HG03442 (cell line): ENCODE data around the gene CAVIN3.
"Not testable (repeated sequence)": the region's sequence is repeated elsewhere in the genome, so short reads cannot be mapped to it uniquely, and the experiment has no call there.

Experiments
- ATAC-seq: cut with Tn5 transposase; IDR thresholded peaks from one replicate; pipeline ENCODE4 v1.9.1; 2021; ENCODE audit warnings: mild to moderate bottlenecking, moderate library complexity; ENCODE audit not compliant: unreplicated experiment

CAVIN3 gene

DNA sequence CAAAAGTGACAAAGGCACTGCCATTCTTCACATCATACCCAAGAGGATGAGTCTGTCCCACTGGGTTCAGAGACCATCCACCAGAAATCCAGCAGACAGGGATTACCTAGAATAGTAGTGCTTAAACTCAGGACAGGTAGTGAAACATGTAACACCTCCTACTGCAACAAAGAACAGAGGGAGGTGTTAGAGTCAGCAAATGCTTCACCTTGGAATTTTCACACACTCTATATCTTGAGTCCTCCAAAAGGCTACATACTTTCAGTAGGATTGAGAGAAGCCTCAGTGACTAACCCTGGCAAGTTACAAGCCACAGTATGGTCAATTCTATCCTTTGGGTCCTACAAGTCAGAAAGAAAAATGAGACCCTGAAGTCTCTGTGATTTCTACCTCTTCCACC, 6.0 kb upstream of the CAVIN3 start:
- ATAC-seq, result no peak

GRCh38 chr11:6323291-6323905, 3.1 kb upstream of the CAVIN3 start:
- no peak for ATAC-seq

DNA sequence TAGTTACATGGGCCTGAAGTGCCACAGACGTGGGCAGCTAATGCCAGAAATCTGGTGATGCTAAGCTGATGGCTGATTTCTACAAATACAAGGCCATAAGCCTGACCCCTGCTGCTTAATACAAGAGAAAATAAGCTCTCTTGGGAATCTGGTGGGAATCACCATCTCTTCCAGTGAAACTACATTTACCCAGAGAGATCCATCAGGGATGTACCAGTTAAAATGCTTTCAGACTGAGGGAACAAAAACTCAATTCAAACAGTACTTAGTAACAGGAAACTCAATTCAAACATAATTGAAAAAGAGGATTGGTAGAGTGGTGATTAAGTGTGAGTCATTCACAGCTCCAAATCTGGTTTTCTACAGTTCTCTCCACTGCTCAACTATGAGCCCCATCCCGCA, 1.7 kb upstream of the CAVIN3 start:
- no peak for ATAC-seq

- ATAC-seq, result no peak
Measured at GRCh38 chr11:6321356-6321755, 1.1 kb upstream of the CAVIN3 start.

DNA sequence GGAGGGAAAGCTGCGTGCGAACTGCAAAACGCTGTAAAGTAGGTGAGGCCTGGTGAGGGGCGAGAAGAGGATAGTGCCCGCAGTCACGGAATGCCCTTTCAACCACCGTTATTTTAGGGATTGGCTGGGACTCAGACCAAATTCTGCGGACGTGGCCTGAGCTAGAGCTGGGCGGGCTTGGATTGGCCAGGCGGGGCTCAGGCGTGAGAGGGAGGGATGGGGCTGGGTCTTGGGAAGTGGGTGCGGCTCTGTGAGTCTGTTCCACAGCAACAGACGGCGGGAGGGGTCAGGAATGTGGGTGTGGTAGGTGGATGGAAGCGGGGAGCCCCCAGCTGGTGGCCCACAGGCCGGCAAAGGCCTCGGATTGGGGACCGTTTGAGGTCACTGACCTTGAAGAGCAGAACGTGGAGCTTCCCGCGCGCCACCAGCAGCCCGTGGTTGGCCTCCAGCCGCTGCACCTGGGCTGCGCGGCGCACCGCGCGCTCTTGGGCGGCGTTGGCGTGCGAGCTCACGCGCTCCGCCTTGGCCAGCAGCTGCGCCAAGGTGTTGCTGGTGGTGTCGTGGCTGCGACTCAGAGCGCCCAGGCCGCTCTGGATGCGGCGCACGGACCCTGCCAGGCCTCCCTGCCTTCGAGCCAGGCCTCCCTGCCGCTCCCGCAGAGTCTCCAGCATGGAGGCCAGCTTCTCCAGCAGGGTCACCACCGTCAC, 444 bp downstream of the CAVIN3 start:
- peak; percentile 37 for ATAC-seq

DNA sequence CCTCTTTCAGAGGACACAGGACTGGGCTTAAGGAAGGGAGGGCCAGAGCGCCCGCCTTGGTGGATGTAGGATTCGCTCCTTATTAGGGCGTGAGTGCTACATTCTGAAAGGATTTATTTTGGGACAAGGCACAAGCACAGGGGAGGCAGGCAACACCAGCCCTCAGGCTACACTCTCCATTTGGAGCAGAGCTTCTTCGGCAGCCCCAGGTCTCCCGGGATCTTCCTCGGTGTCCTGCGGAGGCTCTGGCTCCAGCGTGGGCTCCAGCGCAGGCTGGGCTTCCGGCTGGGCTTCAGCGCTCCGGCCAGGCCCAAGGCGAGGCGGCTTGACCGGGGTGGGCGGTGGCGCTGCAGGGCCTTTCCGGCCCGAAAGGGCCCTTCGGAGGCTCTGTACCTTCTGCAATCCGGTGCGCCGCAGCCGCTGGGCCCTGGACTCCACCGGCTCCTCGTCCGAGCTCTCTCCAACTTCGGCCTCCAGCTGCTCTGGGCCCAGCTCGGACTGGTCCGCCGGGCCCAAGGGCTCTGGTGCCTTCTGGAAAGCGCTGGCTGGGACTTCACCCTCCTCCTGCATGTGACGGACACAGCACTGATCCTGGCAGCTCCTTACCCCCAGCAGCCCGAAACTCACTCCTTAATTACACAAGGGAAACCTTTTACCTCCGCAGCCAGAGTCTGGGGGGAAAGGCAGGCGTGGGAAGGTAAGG, 1.1 kb downstream of the CAVIN3 start:
- ATAC-seq, result no peak

- no peak for ATAC-seq
Measured at GRCh38 chr11:6318204-6318603, 2.1 kb downstream of the CAVIN3 start.

DNA sequence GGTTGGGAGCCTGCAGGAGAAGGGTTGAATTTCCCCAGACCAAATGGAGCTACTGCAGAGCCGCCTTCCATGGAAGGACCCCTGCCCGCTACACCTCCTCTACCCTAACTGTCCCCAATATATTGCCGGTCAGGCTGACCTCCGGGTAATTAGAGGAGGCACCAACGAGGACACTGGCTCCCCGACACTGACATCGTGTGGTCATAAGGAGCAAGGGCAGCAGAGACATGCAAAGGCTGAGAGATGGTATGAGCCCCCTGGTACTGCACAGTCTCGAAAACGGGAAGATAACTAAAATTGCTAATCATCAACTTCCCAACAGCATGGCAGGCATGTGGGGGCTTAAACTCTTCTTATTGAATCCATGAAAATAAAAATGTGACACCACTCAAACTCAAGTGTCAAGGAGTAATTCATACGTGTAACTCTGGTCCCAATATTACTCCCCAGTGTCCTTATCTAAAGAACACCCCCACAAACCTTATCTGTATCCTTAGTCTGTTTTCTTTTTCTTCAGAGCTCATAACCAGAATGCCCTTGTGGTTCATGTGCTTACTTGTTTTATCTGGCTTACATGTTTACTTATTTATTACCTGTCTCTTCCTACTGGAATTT, 4.4 kb downstream of the CAVIN3 start:
- ATAC-seq, result peak; percentile 63

- no peak for ATAC-seq
Measured at GRCh38 chr11:6312106-6312505, 8.2 kb downstream of the CAVIN3 start.

GRCh38 chr11:6307876-6308275, 12.4 kb downstream of the CAVIN3 start:
- no peak for ATAC-seq

DNA sequence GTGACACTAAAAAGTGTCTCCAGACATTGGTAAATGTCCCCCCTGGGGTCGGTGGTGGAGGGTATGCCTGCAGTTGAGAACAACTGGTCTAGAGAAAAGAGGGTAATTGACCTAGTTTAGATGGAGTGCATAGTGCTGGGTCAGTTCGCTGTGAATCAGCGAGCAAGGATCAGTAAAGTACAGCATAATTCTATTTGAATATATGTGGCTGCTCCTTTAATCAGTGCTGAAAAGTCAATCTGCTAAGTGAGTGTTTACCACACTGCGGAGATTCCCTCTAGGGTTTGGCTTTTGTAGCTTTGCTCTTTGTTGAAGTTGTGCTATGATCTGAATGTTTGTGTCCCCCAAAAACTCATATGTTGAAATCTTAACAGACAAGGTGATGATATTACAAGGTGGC, 15.0 kb downstream of the CAVIN3 start:
- ATAC-seq, result no peak

DNA sequence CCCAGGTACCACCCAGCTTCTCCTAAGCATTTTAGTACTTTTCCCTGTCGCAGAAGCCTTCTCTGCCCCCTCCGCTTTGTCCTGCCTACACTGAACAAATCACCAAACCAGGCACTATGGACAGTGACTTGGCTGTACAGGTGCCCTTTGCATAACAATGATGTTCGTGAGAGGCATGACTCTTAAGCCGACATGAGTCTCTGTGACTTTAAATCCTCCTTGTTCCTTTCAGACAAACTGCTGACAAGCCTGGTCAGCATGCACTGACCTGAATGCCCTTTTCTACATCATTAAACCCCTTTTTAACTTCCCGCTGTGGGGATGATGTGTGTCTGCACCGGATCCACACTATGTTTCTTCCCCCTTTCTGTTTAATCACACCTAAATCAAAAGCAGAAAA, 16.6 kb downstream of the CAVIN3 start:
- no peak for ATAC-seq

DNA sequence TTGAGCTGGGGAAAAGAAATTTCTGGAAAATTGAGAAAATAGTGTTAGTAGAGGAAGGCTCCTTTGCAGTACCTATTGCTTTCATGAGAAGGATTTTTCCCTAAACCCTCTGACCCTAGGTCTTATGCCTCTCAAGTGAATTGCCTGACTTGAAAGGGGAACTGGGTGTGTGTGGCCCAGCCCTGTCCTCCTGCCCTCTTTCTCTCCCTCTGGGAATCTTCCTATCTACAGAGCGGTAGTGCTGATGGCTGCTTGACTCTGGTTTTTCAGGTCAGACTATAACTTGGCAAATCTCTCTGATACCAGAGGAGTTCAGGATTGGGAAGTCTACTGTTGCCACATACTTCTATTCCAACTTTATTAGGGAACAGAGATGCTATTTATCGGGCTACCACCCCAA, 19.2 kb downstream of the CAVIN3 start:
- no peak for ATAC-seq

GRCh38 chr11:6300325-6300724, 20.0 kb downstream of the CAVIN3 start:
- ATAC-seq, result no peak

DNA sequence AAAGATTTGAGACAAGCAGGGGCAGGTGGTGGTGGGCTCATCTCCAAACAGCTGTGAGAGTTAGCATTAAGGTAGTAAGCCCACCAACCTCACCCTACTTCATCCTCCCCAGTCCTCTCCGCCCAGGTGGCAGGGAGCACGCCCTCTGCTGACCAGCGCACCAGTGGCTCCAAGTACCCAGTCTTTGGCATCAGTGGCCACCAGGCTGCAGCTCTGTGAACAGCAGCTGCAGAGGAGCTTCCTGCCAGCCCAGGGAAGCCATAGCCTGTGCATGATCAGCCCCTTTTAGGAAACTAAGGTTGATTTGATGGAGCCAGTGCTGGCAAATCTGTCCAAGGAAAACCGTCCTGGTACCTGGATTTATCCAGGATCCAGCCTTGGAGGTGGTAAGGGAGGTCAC, 21.7 kb downstream of the CAVIN3 start:
- ATAC-seq, result no peak

- no peak for ATAC-seq
Measured at GRCh38 chr11:6297831-6298230, 22.5 kb downstream of the CAVIN3 start.

- ATAC-seq, result no peak
Measured at GRCh38 chr11:6285019-6285418, 35.3 kb downstream of the CAVIN3 start.

GRCh38 chr11:6284250-6284649, 36.1 kb downstream of the CAVIN3 start:
- no peak for ATAC-seq

- ATAC-seq, result no peak
Measured at GRCh38 chr11:6283453-6284023, 36.8 kb downstream of the CAVIN3 start.

- not testable (repeated sequence) for ATAC-seq
Measured at GRCh38 chr11:6280809-6281208, 39.5 kb downstream of the CAVIN3 start.

DNA sequence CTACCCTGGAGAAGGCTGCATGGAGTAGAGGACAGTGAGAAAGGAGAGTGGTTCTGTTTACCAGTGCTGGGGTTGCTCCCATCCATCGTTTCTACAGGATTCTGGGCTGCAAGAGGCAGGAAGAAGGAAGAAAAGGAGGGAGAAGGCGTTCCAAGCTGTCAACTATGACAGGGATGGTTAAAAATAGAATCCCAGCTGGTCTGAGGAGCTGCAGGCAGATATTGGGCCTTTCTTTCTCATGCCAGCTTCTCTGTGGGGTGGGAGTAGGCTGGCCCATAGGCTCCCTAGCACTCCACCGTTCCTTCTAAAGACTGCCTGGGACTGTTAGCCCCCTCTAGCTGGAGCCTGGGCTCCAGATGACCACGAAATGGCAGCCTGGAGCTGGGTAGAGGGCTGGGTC, 47.1 kb downstream of the CAVIN3 start:
- no peak for ATAC-seq
